Stimulated activated naive CD4-positive, alpha-beta T cell treated with Interleukin-2 at 50 U/mL for 16 hours (primary cell): ENCODE data around the gene DAND5.

ENCODE experiments used
- DNase-seq: peaks from one replicate; lab custom pipeline; 2025; lab: John Stamatoyannopoulos, UW

The DAND5 gene

DNA sequence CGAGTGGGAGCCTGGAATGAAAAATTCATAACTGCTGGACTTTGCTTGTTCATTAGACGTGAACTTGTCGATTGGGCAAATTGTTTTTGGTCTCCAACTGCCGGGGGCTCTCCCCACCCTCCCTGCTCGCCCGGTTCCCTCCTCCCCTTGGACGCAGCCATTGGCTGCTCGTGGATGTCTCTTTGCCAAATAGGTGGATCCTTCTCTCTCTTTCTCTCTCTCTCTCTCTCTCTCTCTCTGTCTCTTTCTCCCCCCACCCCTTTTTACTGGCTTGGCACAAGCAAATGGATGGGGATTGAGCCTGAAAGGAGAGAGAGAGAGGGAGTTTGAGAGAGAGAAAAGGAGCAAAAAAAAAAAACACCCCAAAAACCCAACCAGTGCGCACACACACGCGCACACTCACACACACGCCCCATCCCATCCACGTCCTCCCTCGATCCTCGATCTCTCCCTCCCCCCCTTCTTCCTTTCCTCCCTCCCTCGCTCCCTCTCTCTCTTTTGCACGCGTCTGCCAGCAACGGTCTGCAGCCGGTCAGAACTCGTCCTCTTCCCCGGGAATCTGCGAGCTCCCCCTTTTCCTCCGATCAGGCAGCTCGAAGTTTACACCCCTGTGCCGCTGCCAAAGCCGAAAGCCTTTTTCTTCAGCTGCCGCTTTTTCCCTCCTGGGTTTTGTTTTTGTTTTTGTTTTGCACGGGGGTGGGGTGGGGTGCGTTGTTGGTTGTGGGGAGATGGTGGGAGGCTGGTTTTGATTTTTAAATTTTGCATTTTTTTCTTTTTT is 53.7 kb downstream of the DAND5 start:
- no peak for DNase-seq

GRCh38 chr19:13023656-13024055 is 54.3 kb downstream of the DAND5 start:
- DNase-seq = no peak
